Lower leg skin (tissue), 4 donors: ENCODE results near the gene PLPPR1. TPM values are rescaled to one million over a fixed set of nuclear protein-coding genes. Genes with fewer than 3 reads are reported as not detected.

Experiments
- DNase-seq, 2 donors: peaks; one replicate each; pipeline ENCODE4 v3.0.0-alpha.2; 2019; ENCODE audit warnings: low spot score in 2 of 2
- H3K4me3 ChIP-seq: fragments of 200-600 bp; sonication (generic); 2 replicates; pipeline ENCODE4 v1.5.1; 2017; ENCODE audit warnings: mild to moderate bottlenecking, low read depth; ENCODE audit not compliant: poor library complexity, severe bottlenecking
- POLR2A ChIP-seq, 2 donors: fragments of 450-650 bp; IDR thresholded peaks; one replicate each; pipeline ENCODE4 v1.6.1; 2016 to 2017; ENCODE audit warnings: antibody characterized with exemption in 2 of 2, mild to moderate bottlenecking in 1 of 2, moderate library complexity in 1 of 2
- WGBS, 2 donors: methylation state at CpG; one replicate each; pipeline ENCODE4 v1.1.5; 2018; 5-methylcytosine and 5-hydroxymethylcytosine counted together
- intact Hi-C: fragments of 100-400 bp; cut with DNase I; formaldehyde crosslinking; loops from one replicate; pipeline ENCODE4 v1.15.0; 2023; ENCODE audit warnings: low total_unique reads
- total RNA-seq, 4 donors: library from RNA; depleted of rRNA; stranded (reverse); fragments of >200 nt; gene quantifications; one replicate each; pipeline ENCODE4 v1.1.0, GENCODE V29; 2016
- TF ChIP-seq, protein P1 (sequence below), 3 donors: fragments of 450-650 bp; IDR thresholded peaks; one replicate each; pipeline ENCODE4 v1.5.1; 2016; ENCODE audit warnings: antibody characterized with exemption in 3 of 3, mild to moderate bottlenecking in 3 of 3, moderate library complexity in 2 of 3

PLPPR1 gene
- total RNA-seq, 4 donors from 2014 or later = 0.19 to 2.2 (median 0.39) TPM; not detected in 1

DNA sequence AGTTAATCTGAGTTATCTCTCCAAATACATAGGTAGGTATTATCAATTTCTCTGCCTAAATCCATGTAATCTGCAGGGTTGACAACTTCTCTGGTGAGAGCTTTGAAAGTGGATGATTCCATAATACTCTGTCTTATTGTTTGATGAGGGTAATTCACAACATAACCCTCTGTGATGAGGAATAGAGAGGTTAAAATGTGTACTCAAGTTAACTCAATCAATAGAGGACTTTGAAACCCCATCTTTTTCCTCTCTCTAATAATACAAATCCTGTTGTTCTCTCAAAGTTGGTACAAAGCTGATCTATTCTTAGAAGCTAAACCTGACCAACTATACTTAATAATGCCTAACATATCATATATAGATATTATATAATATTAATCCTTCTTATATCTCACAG, 100.1 kb downstream of the PLPPR1 start:
- no peak overlapping the region for H3K4me3 ChIP-seq
- intact Hi-C loops = no loop called here
- DNase-seq = no peak
- TF ChIP-seq, protein P1, sequence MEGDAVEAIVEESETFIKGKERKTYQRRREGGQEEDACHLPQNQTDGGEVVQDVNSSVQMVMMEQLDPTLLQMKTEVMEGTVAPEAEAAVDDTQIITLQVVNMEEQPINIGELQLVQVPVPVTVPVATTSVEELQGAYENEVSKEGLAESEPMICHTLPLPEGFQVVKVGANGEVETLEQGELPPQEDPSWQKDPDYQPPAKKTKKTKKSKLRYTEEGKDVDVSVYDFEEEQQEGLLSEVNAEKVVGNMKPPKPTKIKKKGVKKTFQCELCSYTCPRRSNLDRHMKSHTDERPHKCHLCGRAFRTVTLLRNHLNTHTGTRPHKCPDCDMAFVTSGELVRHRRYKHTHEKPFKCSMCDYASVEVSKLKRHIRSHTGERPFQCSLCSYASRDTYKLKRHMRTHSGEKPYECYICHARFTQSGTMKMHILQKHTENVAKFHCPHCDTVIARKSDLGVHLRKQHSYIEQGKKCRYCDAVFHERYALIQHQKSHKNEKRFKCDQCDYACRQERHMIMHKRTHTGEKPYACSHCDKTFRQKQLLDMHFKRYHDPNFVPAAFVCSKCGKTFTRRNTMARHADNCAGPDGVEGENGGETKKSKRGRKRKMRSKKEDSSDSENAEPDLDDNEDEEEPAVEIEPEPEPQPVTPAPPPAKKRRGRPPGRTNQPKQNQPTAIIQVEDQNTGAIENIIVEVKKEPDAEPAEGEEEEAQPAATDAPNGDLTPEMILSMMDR (IDR thresholded peaks at IDR 0.05) = no peak
- no peak for TF ChIP-seq POLR2A (IDR thresholded peaks at IDR 0.05)

DNA sequence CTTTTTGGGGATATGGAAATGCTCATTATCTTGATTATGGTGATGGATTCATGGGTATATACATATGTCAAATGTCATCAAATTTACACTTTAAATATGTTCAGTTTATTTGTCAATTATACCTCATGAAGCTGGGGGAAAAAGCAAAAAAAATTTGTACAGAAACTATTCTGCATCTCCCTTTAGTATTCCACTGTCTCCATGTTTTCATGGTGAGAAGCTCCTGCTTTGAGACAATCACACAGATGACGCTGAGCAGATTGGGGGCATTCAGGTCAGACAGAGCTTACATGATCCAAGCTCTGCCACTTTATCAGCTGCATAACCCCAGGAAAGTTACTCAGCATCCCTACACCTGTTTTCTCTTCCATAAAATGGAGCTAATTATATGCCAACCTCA, 101.5 kb downstream of the PLPPR1 start:
- no peak for TF ChIP-seq POLR2A (IDR thresholded peaks at IDR 0.05)
- TF ChIP-seq, protein P1 (IDR thresholded peaks at IDR 0.05) = no peak
- intact Hi-C loops = no loop called here
- WGBS, 2 donors = 40 to 94% methylated on average over 1 of the region's 1 CpG
- no peak for DNase-seq
- H3K4me3 ChIP-seq = no peak overlapping the region

DNA sequence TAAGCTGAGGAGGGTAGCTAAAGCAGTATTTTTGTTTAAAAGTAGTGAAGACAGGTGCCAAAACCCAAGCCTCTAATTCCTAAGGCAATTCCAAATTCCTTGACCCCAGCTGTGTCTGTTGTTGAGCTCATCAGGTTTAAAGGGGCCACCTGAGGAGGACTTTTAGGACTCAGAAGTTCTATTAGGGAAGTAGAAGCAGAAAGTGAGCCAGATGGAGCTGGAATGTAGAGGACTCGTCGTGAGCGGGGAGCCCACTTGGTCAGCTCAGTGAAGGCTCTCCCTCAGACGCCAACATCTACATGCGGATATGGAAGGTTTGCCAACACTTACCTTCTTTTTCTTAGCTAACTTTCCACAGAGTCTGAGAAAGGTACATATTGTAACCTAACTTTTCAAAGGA, 102.8 kb downstream of the PLPPR1 start:
- no peak for TF ChIP-seq POLR2A (IDR thresholded peaks at IDR 0.05)
- TF ChIP-seq, protein P1 (IDR thresholded peaks at IDR 0.05) = no peak
- intact Hi-C loops = no loop called here
- whole genome bisulfite sequencing, 2 donors = 80 to 83% methylated on average over 5 of the region's 5 CpGs

DNA sequence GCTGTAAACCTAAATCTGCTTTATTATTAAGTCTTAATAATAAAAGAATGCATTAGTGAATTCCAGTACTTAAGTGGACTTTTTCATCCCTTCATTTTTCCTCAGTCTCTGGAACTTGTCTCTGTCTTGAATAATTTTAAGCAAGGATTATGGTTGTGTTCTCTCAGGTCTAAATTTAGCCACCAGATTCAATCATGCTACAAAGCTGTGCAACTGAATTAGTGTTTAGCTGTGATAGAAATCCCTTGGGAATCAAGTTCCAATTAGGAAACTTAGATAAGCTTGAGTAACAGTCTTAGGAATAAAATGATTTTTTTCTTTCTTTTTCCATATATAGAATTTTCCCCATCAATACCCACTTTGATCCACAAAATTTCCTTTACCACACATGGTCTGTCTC, 104.3 kb downstream of the PLPPR1 start:
- H3K4me3 ChIP-seq = no peak overlapping the region
- DNase-seq = no peak
- no peak for TF ChIP-seq POLR2A (IDR thresholded peaks at IDR 0.05)
- TF ChIP-seq, protein P1 (IDR thresholded peaks at IDR 0.05) = no peak
- intact Hi-C loops = no loop called here

More for the DNA sequence above, 102.8 kb downstream of the PLPPR1 start:
- H3K4me3 ChIP-seq = no peak overlapping the region
- no peak for DNase-seq

DNA sequence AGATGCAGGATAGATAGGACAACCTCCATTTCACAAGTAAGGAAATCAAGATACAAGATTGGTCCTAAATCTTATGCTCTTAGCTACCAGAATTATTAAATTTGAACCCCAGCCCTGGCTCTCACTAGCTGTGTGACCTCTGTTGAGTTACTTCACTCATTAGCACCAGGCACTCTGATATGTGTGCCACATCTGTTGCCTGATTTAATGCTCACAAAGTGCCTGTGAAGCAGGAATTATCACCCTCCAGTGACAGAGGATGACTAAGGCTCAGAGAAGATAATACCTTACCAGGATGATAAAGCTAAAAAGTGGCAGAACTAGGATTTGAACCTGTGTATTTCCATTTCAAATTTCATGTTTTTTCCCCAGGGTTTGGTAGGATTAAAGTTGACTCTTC, 110.0 kb downstream of the PLPPR1 start:
- TF ChIP-seq, protein P1 (IDR thresholded peaks at IDR 0.05) = no peak
- no peak for TF ChIP-seq POLR2A (IDR thresholded peaks at IDR 0.05)
- no peak overlapping the region for H3K4me3 ChIP-seq
- no peak for DNase-seq
- intact Hi-C loops = no loop called here

DNA sequence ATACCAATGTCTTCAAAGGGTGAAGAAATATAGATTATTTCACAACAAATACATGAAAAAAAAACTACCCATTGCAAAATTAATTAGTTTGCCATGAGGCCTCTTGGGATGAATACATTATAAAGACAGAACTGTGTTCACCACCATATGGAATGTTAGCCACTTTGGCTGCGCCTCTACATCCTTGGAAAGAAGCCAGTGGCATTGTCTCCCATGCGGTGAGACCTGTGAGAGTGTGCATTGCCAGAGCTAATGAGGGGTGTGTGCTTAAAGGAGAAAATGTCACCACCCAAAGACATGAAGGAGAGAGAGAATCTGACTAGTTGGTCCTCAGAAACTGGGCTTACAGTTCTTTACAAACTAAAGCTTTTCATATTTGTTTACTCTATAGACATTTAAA, 110.6 kb downstream of the PLPPR1 start:
- no peak overlapping the region for H3K4me3 ChIP-seq
- intact Hi-C loops = no loop called here
- DNase-seq = no peak
- WGBS, 2 donors = 38 to 48% methylated on average over 2 of the region's 2 CpGs
- TF ChIP-seq POLR2A (IDR thresholded peaks at IDR 0.05) = no peak
- TF ChIP-seq, protein P1 (IDR thresholded peaks at IDR 0.05) = no peak
